ENCODE results near the gene EDC4. TPM values are rescaled to one million over a fixed set of nuclear protein-coding genes. Genes with fewer than 3 reads are reported as not detected.

Gene EDC4
- total and polyA plus RNA-seq, 2 experiments from 2014 or later, result 39.6 to 98.5 TPM

- TF ChIP-seq ZNF462 (CRISPR knock-in tag; IDR thresholded peaks at IDR 0.05) (no peak), NANOG (IDR thresholded peaks at IDR 0.05; ENCODE audit: borderline replicate concordance) (no peak), REST (IDR thresholded peaks at IDR 0.05; ENCODE audit: unreplicated experiment) (no peak), JUNB (IDR thresholded peaks at IDR 0.05; ENCODE audit: unreplicated experiment) (no peak), STAT1 (IDR thresholded peaks at IDR 0.05; ENCODE audit: unreplicated experiment) (no peak), ZNF114 (CRISPR knock-in tag; IDR thresholded peaks at IDR 0.05) (no peak), EZH2 (IDR thresholded peaks at IDR 0.05; ENCODE audit: low read depth, unreplicated experiment) (no peak)
Observed at GRCh38 chr16:67855789-67856188, 17.1 kb upstream of the EDC4 start (continued).

All from GM23338 (cell line).